GM19397 (cell line): ENCODE measurements around the gene MSL1.
A peak's percentile ranks its signal among the peaks of the same experiment; 100 is the strongest.

Source experiments
- ATAC-seq: cut with Tn5 transposase; IDR thresholded peaks from one replicate; pipeline ENCODE4 v1.9.1; 2021; ENCODE audit warnings: mild to moderate bottlenecking, moderate library complexity; ENCODE audit not compliant: unreplicated experiment

Gene MSL1

GRCh38 chr17:40103688-40104087, 18.1 kb upstream of the MSL1 start:
- no peak for ATAC-seq

- ATAC-seq: no peak
These were observed 16.9 kb upstream of the MSL1 start for GRCh38 chr17:40104594-40105486.

- ATAC-seq: no peak
These were observed 15.7 kb upstream of the MSL1 start for GRCh38 chr17:40105861-40106759.

- ATAC-seq: no peak
These were observed 14.8 kb upstream of the MSL1 start for GRCh38 chr17:40106760-40107521.

- no peak for ATAC-seq
These were observed 14.1 kb upstream of the MSL1 start for GRCh38 chr17:40107522-40108174.

- ATAC-seq: no peak
These were observed 12.6 kb upstream of the MSL1 start for GRCh38 chr17:40108970-40109824.

- no peak for ATAC-seq
These were observed 11.5 kb upstream of the MSL1 start for GRCh38 chr17:40110026-40110845.

GRCh38 chr17:40111221-40112128, 10.3 kb upstream of the MSL1 start:
- no peak for ATAC-seq

GRCh38 chr17:40112191-40112711, 9.5 kb upstream of the MSL1 start:
- no peak for ATAC-seq

GRCh38 chr17:40112718-40113109, 9.1 kb upstream of the MSL1 start:
- no peak for ATAC-seq

- peak; percentile 79 for ATAC-seq
These were observed 8.5 kb upstream of the MSL1 start for GRCh38 chr17:40113110-40113906.

GRCh38 chr17:40113907-40114245, 7.9 kb upstream of the MSL1 start:
- ATAC-seq: no peak

- no peak for ATAC-seq
These were observed 6.7 kb upstream of the MSL1 start for GRCh38 chr17:40115101-40115436.

- ATAC-seq: peak; percentile 48
These were observed 596 bp downstream of the MSL1 start for GRCh38 chr17:40122136-40122998.

- ATAC-seq: peak; percentile 16
These were observed 1.4 kb downstream of the MSL1 start for GRCh38 chr17:40122999-40123810.
